RWPE2 (cell line): ENCODE measurements around the gene NAA38.

Experiments used
- ATAC-seq: fragments of 200-7000 bp; cut with Tn5 transposase; 3 replicates; pipeline ENCODE4 v1.9.1; 2021; ENCODE audit warnings: low read depth
- DNase-seq: peaks from one replicate; pipeline ENCODE4 v3.0.0-alpha.2; 2020; ENCODE audit warnings: low spot score
- H3K27ac ChIP-seq: fragments of 450-650 bp; 2 replicates; pipeline ENCODE4 v1.5.1; 2017; ENCODE audit warnings: mild to moderate bottlenecking; ENCODE audit not compliant: poor library complexity, severe bottlenecking
- H3K27me3 ChIP-seq: fragments of 250-450 bp; sonication (Bioruptor Pico); 2 replicates; pipeline ENCODE4 v1.5.1; 2021; ENCODE audit warnings: mild to moderate bottlenecking, moderate library complexity; ENCODE audit not compliant: insufficient read depth, poor library complexity, severe bottlenecking
- H3K36me3 ChIP-seq: fragments of 250-450 bp; sonication (Bioruptor Pico); 2 replicates; pipeline ENCODE4 v1.5.1; 2020; ENCODE audit warnings: low read depth, mild to moderate bottlenecking, moderate library complexity
- H3K4me1 ChIP-seq: fragments of 250-450 bp; sonication (Bioruptor Pico); 2 replicates; pipeline ENCODE4 v1.5.1; 2021; ENCODE audit warnings: mild to moderate bottlenecking, moderate library complexity; ENCODE audit not compliant: insufficient read depth, poor library complexity, severe bottlenecking
- H3K4me3 ChIP-seq: fragments of 250-450 bp; sonication (Bioruptor Pico); 2 replicates; pipeline ENCODE4 v1.5.1; 2021; ENCODE audit warnings: mild to moderate bottlenecking, moderate library complexity; ENCODE audit not compliant: severe bottlenecking
- H3K9me3 ChIP-seq: fragments of 250-450 bp; sonication (Bioruptor Pico); 2 replicates; pipeline ENCODE4 v1.5.1; 2021; ENCODE audit warnings: mild to moderate bottlenecking, moderate library complexity; ENCODE audit not compliant: severe bottlenecking
- TF ChIP-seq, protein P1 (sequence below): fragments of 450-650 bp; IDR thresholded peaks from one replicate; pipeline ENCODE4 v1.5.1; 2017; ENCODE audit warnings: mild to moderate bottlenecking, moderate library complexity; ENCODE audit not compliant: poor library complexity, severe bottlenecking

NAA38 gene

DNA sequence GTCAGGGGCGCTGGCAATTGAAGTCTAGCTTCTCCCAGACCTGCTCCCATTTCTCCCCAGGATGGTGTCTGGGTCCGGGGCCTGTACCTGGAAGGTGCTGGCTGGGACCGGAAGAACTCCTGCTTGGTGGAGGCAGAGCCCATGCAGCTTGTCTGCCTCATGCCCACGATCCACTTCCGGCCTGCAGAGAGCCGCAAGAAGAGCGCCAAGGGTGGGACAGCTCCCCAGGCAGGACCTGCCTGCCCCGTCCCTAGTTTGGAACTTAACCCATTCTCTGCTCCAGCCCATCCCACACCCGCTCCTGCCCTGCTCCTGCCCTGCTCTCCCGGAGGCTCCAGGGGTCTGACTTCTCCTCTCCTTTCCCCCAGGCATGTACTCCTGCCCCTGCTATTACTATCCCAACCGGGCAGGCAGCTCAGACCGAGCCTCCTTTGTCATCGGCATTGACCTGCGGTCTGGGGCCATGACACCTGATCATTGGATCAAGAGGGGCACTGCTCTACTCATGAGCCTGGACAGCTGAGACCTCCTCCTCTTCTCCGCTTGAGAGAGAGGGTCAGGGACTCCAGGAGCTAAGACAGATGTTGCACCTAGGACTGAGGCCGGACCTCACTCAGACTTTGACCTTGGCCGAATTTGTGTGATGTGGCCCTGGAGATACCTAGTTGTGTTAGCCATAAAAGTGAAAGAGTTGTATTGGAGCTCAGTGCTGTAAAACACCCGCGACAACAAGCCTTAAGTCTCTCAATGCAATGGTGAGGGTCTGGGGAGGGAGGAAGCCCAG lies 24.2 kb downstream of the NAA38 start:
- H3K9me3 ChIP-seq = no peaks in the 10 kb centered on the region
- peak overlapping the region; percentile 58 for H3K4me3 ChIP-seq
- peaks cover 9% of the 10 kb centered on the region for H3K4me1 ChIP-seq
- TF ChIP-seq, protein P1, sequence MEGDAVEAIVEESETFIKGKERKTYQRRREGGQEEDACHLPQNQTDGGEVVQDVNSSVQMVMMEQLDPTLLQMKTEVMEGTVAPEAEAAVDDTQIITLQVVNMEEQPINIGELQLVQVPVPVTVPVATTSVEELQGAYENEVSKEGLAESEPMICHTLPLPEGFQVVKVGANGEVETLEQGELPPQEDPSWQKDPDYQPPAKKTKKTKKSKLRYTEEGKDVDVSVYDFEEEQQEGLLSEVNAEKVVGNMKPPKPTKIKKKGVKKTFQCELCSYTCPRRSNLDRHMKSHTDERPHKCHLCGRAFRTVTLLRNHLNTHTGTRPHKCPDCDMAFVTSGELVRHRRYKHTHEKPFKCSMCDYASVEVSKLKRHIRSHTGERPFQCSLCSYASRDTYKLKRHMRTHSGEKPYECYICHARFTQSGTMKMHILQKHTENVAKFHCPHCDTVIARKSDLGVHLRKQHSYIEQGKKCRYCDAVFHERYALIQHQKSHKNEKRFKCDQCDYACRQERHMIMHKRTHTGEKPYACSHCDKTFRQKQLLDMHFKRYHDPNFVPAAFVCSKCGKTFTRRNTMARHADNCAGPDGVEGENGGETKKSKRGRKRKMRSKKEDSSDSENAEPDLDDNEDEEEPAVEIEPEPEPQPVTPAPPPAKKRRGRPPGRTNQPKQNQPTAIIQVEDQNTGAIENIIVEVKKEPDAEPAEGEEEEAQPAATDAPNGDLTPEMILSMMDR = no peak
- no peaks in the 10 kb centered on the region for H3K36me3 ChIP-seq
- peak overlapping the region; percentile 92 for H3K27ac ChIP-seq
- DNase-seq (peak; percentile 51), ATAC-seq (no peak)
- H3K27me3 ChIP-seq = no peaks in the 10 kb centered on the region

DNA sequence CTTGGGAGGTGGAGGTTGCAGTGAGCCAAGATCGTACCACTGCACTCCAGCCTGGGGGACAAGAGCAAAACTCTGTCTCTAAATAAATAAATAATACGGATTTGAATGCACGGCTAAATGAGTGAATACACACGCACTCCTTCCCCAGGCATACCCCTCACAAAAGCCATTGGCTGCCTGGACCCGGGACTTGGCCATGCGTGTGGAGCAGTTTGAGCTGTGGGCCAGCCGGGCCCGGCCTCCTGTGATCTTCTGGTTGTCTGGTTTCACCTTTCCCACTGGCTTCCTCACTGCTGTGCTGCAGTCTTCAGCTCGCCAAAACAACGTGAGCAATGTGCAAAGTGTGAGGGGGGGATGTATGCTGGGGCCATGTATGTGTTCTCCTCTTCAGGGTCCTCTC lies 24.9 kb downstream of the NAA38 start:
- Histone ChIP-seq H3K27me3 (no peaks in the 10 kb centered on the region), H3K4me3 (no peak overlapping the region)
- DNase-seq = no peak

DNA sequence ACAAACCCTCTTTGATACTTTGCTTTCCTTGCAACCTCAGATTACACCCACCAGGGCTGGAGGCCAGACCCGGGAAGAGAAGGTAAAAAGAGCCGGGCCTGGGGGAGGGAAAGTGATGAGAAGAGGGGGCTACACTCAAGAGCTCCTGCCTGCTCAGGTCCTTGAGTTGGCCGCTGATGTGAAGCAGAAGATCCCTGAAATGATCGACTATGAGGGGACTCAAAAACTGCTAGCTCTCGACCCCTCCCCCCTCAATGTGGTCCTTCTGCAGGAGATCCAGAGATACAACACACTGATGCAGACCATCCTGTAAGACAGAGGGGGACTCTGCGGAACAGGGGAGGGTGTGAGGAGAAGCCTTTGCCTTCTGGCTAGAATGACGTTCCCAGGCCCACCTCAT lies 26.1 kb downstream of the NAA38 start:
- no peaks in the 10 kb centered on the region for H3K9me3 ChIP-seq
- no peaks in the 10 kb centered on the region for H3K36me3 ChIP-seq
- DNase-seq = no peak
- no peak overlapping the region for H3K4me3 ChIP-seq
- ATAC-seq = no peak
- H3K4me1 ChIP-seq = no peaks in the 10 kb centered on the region
- no peaks in the 10 kb centered on the region for H3K27me3 ChIP-seq
- TF ChIP-seq, protein P1 = no peak
- no peak overlapping the region for H3K27ac ChIP-seq

More for the DNA sequence above, 24.9 kb downstream of the NAA38 start:
- ATAC-seq = no peak
- H3K36me3 ChIP-seq = no peaks in the 10 kb centered on the region
- H3K27ac ChIP-seq = no peak overlapping the region
- TF ChIP-seq, protein P1 = no peak
- no peaks in the 10 kb centered on the region for H3K9me3 ChIP-seq
- peaks cover 6% of the 10 kb centered on the region for H3K4me1 ChIP-seq

DNA sequence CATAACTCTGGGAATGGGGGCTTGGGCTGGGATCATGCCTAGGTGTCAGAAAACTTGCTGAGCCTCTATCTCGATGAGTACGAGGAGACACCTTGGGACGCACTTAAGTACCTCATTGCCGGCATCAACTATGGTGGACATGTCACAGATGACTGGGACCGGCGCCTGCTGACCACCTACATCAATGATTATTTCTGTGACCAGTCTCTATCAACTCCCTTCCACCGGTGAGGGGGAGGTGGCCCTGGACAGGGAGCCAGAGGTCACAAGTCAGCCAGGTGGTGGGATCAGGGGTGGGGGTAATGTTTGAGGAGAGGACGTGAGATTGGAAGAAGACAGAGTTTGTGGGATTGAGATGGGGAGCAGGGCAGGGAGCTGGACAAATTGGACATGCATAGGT lies 26.7 kb downstream of the NAA38 start:
- H3K4me1 ChIP-seq = no peaks in the 10 kb centered on the region
- DNase-seq = no peak
- H3K4me3 ChIP-seq = no peak overlapping the region
- H3K36me3 ChIP-seq = no peaks in the 10 kb centered on the region
- H3K27ac ChIP-seq = no peak overlapping the region
- no peak for ATAC-seq
- H3K9me3 ChIP-seq = no peaks in the 10 kb centered on the region
- TF ChIP-seq, protein P1 = no peak
- no peaks in the 10 kb centered on the region for H3K27me3 ChIP-seq
